Stromal cell of bone marrow (primary cell): Measurements from ENCODE around the gene MYO5A.
A peak's percentile ranks its signal among the peaks of the same experiment; 100 is the strongest.
"Not testable (repeated sequence)": the region's sequence is repeated elsewhere in the genome, so short reads cannot be mapped to it uniquely, and the experiment has no call there.

Experiments used
- DNase-seq: peaks from one replicate; pipeline ENCODE4 v3.0.0-alpha.2; 2012; ENCODE audit warnings: low read depth

Gene MYO5A

DNA sequence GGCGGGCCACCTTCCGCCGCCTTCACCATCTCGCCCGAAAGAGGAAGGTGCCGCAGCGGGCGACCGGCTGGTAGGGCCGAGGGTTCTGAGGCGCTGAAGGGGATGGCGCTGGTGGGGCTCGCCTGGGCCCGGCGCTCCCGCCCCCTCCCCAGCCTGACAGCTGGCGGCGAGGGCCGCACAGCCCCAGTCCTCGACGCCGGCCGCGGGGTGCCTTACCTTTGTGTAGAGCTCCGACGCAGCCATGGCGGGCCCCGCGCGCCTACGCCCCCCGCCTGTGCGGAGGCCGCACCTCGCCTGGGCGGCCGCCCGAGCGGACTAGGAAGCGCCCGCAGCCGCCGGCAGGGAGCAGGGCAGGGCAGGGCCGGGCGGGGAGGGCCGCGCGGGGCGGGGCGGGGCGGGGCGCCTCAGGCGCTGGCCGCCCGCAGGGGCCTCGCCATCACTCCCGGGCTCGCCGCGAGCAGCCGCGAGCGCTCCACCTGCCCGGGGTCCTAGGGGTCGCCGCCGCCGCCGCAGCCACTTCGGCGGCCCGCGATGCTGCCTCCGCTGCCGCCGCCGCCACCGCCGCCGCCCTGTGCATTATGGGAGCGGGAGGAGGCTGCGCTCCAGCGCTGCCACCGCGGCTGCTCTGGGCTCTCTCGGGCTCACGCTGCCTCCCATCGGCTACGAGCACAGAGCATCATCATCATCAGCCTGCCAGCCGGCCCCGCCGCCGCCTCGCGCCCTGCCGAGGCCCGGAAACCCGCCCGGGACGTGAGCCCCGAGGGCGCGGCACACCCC, at the start of gene MYO5A:
MYO5A (minus strand) TSS at position 317 of the 777 bp plus-strand sequence; CDS start at position 243, 74 bp downstream.
- peak; percentile 57 for DNase-seq

DNA sequence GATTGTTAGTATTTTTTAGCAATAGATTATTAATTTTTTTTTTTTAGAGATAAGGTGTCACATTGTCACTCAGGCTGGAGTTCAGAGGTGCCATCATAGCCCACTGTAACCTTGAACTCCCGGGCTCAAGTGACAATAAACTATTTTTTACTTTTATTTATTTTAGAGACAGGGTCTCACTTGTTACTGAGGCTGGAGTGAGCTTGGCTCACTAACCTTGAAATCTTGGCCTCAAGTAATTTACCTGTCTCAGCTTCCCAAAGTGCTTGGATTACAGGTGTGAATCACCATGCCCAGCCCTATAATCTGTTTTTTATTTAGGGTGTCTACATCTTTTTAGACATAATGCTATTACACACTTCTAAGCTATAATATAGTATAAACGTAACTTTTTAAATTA, 48.0 kb upstream of the MYO5A start:
- no peak for DNase-seq

DNA sequence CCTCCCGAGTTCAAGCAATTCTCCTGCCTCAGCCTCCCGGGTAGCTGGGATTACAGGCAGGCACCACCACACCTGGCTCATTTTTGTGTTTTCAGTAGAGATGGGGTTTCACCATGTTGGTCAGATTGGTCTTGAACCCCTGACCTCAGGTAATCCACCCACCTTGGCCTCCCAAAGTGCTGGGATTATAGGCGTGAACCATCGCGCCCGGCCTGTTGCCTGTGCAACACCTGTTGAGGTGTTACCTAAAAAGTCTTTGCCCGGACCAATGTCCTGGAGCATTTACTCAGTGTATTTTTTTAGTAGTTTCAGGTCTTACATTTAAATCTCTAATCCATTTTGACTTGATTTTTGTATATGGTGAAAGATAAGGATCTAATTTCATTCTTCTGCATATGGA, 46.9 kb upstream of the MYO5A start:
- DNase-seq, result not testable (repeated sequence)

DNA sequence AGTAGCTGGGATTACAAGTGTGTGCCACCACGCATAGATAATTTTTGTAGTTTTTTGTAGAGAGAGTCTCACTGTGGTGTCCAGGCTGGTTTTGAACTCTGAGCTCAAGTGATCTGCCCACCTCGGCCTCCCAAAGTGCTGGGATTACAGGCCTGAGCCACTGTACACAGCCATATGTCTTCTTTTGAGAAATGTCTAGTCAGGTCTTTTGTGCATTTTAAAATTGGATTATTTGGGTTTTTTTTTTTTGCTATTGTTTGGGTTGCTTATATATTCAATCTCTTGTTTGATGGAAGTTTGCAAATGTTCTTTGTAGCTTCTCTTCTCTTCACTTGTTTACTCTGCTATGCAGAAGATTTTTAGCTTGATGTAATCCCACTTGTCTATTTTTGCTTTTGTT, 46.4 kb upstream of the MYO5A start:
- no peak for DNase-seq

DNA sequence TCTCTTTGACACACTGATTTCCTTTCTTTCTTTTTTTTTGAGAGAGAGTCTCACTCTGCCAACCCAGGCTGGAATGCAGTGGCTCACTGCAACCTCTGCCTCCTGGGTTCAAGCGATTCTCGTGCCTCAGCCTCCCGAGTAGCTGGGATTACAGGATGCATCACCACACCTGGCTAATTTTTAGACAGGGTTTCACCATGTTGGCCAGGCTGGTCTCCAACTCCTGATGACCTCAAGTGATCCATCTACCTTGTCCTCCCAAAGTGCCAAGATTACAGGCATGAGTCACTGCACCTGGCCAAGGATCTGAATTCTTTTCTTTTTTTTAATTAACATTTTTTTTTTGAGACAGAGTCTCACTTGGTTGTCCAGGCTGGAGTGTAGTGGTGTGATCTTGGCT, 45.9 kb upstream of the MYO5A start:
- not testable (repeated sequence) for DNase-seq

DNA sequence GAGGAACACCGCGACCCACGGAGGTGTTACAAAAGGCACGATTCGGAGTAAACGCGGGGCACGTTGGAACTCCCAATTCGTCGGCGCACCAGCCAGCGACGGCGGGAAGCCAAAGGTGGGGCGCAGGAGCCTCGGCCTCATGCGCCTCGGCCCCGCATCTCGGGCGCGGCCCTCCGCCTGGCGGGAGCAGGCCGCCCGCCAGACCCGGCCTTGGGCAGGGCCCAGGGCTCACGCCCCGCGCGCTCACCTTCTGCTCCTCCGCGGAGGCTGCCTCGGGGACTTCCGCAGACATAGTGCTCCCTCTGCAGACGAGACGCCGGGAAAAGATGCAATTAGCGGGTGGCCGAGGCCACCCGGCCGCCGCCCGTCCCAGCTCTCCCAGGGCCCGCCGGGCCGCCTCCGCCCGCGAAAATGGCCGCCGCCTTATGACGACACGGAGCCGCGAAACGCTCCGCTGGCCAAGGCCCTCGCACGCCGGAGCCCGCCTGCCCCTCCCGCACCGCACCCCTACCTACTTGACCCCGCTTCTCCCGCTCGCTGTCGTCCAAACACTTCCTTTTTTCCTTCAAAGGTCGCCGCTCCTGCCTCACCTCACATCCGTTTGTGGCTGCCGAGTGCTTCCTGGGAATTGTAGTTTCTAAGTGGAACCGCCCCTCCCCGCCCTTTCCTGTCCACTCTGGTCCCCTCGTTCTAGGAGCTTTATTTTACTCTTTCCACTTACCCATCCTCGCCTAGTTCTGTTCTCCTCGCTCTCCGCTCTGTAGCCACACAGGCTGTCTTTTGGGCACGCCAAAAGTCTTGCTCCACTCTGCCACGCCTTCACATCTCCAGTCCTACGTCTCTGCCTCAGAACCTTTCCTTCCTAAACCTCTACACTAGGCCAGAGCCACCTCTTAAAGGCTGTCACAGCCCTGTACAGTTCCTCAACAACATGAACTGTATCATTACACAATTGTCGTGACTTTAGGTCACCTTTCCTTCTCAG, 40.2 kb upstream of the MYO5A start, which contains the start of gene ARPP19:
ARPP19 (minus strand) TSS at position 430 of the 985 bp plus-strand sequence; CDS start at position 292, 138 bp downstream.
- DNase-seq, result peak; percentile 74

DNA sequence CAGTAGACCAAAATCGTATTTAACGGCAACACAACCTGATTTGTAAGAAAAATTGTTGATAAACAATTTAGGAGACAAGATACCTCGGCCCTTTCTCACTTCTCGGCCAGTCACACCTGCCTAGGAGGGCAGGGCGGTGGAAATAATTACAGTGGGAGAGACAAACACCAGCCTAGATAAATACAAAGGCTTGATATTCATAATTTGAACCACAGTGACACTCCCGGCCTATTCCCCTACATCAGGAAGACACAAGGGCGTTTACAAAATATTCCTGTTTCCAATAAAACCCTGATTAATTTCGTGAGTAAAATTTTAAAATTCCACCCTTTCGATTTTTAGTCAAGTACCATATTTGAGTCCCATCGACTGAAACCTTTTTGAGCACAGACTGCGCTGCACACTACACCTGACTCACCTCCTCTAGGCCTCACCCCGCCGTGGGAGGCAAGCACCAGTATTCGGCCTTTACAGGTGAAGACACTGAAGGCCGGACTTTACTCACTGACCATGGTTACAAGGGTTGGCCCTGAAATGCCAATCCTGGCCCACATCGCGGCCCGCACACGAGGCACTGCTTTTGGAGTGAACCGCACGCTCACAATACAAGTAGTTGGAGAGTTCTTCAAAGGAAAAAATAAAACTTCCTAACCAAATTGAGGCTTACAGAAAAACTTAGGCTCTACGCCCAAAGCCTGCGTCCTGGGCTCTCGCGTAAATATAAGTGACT, 39.4 kb upstream of the MYO5A start:
- DNase-seq, result no peak

DNA sequence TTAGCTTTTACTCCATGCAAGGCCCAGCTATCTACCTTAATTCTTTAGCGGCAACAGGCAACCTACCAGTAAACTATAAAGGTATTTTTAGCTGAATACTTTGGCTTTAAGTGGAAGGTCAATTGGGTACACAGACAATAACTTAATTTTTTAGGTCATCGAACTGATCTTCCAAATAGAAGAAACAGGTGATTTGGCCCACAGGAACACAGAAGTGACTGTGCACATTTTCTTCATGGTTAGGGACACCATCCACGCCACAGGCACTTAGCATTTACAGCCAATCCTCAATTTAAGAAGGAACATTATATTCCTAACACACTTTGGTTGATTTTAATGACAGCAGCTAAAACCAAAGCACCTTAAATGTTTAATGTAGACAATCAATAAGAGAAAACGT, 38.2 kb upstream of the MYO5A start:
- no peak for DNase-seq

DNA sequence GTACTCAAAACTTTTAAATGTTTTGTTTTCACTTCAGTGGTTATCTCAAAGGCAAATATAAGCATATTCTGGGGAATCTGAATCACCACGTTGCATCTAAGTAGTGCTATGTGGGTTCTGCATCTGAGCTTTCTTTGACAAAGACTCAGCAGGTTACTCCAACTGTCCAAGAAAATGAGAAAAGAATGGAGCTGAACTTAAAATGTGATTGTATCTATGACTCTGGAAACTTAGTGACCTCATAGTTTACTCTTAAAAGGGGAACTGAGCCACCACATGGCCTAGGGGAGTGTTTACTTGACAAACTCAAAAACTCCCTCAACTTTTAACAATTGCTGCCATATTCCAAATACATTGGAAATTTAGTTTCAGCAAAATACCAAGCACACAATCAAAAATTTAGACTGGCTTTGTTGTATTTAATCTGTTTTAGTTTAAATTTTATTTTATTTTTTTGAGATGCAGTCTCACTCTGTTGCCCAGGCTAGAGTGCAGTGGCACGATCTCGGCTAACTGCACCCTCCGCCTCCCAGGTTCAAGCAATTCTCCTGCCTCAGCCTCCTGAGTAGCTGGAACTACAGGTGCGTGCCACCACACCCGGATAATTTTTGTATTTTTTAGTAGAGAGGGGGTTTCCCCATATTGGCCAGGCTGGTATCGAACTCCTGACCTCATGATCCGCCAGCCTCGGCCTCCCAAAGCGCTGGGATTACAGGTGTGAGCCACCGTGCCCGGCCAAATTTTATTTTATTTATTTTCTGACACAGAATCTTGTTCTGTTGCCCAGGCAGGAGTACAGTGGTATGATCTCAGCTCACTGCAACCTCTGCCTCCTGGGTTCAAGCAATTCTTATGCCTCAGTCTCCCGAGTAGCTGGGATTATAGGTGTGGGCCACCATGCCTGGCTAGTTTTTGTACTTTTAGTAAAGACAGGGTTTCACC, 37.0 kb upstream of the MYO5A start:
- DNase-seq, result peak; percentile 9

DNA sequence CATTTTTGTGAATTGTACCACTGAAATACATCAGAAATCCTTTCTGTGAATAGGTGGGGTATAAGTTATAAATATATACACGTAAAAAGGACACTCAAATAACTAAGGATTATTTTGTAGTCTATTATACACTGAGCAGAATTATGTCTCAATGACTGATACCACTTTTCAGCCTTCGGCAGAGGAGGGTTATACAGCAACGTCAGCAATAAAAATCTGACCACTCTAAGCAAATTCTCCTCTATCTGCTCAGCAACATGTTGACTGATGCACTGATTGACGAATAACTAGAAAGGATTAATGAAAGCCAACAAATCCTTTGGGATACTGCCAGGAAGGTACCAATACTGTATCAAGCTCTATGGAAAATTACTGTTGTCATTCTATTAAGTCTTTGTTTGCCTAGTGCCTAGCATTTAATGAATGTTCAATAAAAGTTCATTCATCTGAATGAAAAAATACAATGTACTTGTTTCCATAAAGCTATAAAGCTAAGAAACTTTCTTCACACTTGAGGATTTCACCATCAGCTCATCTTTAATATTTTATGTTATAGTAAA, 34.9 kb upstream of the MYO5A start:
- no peak for DNase-seq

DNA sequence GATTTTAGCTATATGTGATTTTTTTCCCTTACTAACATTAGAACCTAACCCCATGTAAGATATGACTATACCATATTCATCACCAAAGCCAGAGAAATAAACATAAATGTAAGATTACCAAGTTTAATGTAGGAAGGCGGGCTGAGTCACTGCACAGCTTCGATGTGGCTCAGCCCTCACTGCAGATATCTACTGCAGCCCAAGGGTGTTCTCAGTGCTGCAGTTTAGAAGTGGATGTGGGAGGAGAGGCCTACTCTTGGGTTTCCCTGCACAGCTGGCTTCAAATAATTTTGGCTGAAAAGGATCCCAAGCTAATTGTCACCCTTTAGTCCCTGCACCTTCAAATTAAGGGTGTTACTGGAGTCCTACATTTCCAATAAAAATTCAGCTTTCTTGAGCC, 30.9 kb upstream of the MYO5A start:
- DNase-seq, result peak; percentile 13

DNA sequence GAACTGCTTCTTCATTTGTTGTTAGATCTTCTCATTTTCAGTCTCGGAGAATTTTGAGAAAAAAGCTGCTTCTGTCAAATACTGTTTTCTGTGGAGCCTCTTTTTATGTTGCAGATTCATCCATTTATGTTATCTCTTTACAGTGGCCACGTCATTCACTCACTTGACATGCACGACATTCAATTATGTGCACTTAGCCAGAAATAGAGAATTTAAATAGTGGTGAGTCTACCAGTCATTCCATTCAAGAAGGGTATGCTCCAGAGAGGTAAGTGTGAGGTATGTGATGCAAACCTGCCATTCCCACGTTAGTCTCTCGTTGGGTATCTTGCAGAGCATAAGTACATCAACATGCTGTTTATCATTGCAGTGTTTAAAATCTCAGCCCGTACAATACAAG, 30.3 kb upstream of the MYO5A start:
- DNase-seq, result no peak

DNA sequence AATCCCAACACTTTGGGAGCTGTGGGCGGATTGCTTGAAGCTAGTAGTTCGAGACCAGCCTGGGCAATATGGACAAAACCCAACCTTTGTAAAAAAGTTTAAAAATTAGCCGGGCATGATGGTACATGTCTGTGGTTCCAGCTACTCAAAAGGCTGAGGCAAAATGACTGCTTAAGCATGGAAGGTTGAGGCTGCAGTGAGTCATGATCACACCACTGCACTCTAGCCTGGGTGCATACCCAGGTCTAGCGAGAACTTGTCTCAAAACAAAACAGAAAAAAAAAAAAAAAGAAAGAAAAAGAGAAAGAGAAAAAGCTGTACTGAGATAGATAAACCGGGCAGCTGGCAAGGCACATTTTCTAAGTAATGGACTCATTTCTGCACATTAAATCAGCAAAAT, 29.5 kb upstream of the MYO5A start:
- DNase-seq, result peak; percentile 50

DNA sequence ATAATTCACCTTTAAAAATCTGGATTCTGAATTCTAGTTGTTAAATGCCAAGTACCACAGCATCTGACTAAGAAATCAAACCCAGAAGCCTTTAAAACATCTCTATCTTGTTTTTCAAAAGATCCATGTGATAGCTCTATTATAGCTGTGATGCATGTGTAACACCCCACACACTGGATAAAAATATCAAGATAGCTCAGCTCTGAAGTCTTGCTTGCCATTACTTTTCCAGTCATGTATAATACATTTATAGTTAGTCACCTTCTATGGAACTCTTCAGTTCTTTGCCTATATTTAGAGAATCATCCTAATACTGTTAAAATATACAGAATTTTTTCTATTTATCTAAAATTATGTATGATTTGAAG, 28.6 kb upstream of the MYO5A start:
- peak; percentile 19 for DNase-seq

DNA sequence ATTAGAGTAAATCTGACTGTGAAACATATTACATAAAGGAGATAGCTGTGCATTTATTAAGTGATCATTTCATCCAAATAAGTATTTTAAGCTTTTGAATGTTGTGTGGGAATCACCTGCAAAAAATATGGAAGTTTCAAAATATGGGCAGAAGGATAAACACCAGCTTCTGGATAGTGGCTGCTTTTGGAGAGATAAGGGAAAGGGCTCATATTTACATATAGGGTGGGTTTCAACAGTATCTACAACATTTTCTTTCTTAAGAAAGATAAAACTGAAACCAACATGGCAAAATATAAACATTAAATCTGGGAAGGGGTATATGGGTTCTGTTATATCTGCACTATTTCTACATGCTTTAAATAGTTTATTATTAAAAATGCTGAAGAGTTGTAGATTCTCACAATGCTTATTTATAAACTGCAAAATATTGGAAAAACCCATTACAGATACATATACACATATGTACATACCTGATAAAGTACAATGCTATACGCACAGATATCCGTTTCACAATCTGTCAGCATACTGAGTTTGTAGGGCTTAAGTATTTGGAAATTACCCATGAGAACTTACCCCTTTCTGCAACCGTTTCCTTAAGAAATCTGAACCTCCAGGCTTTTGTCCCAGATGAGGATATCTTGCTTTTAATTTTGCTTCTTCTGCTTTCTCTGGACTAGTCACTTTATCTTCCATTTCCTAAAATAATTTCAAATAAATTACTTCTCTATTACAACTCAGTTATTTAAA, 28.0 kb upstream of the MYO5A start:
- DNase-seq, result no peak

DNA sequence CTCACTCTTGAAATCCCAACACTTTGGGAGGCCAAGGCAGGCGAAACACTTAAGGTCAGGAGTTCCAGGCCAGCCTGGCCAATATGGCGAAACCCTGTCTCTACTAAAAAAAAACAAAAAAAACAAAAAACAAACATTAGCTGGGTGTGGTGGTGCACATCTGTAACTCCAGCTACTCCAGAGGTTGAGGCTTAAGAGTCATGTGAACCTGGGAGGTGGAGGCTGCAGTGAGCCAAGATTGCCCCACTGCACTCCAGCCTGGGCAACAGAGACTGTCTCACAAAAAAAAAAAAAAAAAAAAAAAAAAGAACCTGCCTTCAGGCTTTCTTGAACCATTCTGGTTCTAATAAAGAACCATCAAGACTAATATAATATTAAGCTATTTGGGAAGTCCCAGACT, 23.6 kb upstream of the MYO5A start:
- no peak for DNase-seq

DNA sequence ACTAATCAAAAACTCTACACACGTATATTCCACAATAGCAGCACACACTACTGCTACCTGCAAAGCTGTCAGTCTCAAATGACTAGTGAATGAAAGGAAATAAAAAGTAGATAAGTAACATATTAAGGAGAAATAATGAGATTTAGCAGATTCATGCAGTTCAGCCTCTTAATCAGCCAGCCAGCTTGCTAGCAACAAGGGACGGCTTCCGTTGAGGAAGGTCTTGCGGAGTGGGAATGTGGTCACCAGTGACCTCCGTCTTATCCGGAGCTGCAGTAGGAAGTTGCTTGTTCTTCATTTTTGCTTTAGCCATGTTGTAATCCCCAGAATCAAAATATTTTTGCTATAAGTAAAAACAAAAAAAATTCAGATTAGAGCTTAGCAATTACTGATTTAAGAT, 23.1 kb upstream of the MYO5A start:
- DNase-seq, result no peak

DNA sequence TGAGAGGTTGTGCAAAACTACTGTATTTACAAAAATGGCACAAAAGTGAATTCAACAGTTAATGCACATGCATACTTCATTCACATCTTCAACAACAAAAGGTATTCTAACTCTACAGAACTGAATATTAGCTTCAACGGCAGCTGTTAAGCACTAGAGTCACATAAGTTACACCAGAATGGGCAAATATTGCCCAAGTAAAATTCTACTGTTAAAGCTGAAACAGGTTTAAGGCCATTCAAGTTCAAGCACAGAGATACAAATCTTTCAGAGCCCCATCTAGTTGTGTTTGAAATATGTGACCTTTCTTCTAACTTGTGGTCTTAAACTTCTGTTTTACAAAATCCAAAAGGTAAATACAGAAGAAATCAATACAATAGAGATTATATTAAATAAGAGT, 22.5 kb upstream of the MYO5A start:
- not testable (repeated sequence) for DNase-seq

DNA sequence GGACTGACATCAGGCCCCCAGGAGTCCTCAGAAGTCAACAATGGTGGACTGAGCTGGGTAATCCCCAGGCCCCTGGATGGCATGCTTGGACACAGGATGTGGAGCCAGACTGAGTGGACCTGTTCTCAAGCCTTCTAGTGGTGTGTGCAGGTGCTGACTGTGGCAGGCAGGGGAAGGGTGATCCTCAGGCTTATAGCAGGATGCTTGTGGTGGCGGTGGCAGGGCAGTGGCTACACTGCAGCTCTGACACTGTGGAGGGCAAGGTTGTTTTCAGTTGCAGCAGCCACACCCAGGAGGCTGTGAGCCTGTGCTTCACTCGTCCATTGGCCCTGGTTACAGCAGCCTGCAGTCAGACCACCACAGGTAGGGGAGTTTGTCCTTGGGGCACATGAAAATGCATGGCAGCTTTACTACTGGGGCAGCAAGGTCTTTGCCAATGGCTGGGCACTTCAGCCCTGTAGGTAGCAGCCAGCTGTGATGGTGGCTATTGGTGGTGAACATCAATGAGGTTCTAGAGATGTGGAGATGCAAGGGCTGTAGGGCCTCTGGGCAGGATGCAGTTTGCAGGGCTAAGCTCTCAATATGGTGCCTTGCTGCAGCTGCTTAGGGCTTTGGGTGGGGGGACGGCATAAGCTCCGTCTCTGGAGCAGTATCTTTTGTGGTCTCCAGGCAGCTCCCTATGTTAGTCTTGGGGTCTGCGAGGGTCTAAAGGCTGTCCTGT, 17.5 kb upstream of the MYO5A start:
- DNase-seq, result no peak
